ENCODE data around the gene TRAIP.

DNA sequence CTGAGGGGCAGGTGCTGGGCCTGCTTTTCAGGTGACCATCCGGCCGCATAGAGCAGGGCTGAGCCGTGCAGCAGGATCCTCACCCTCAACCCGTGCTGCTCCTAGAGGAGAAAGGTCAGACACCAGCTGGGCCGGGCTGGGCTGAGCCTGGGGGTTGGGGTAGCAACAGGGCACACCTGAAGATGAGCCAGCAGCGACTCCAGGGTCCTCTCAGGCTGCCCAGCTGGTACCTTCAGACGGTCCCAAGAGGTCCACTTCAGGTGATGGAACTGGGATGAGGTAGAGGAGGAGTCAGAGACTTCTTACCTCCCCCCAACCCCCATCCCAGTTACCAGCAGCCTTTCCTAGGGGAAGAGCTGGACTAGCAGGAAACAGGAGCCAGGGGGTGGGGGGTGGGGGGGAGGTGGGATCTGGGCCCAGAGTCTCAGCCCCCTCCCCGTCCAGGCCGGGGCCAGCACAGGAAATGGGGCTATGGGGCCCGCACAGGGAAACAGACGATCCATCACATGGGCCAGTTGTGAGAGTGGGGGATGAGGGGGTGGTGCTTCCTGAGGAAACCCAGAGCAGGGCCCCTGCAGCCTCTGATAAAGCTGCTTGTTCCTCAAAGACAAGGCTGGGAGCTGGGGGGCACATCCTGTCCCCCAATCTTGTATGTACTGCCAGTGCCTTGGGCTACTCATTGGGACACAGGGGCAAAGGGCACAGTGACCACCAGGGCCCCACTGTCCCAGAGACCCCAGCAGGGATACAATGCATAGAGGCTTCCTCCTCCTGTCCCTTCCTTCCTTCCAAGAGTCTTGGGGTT lies 50.3 kb downstream of the TRAIP start:
- TF ChIP-seq, protein P1, sequence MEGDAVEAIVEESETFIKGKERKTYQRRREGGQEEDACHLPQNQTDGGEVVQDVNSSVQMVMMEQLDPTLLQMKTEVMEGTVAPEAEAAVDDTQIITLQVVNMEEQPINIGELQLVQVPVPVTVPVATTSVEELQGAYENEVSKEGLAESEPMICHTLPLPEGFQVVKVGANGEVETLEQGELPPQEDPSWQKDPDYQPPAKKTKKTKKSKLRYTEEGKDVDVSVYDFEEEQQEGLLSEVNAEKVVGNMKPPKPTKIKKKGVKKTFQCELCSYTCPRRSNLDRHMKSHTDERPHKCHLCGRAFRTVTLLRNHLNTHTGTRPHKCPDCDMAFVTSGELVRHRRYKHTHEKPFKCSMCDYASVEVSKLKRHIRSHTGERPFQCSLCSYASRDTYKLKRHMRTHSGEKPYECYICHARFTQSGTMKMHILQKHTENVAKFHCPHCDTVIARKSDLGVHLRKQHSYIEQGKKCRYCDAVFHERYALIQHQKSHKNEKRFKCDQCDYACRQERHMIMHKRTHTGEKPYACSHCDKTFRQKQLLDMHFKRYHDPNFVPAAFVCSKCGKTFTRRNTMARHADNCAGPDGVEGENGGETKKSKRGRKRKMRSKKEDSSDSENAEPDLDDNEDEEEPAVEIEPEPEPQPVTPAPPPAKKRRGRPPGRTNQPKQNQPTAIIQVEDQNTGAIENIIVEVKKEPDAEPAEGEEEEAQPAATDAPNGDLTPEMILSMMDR (IDR thresholded peaks at IDR 0.05): no peak
- no peak for TF ChIP-seq POLR2A (IDR thresholded peaks at IDR 0.05)
